ENCODE measurements around the gene PLGLB2.
"Not testable (repeated sequence)": the region's sequence is repeated elsewhere in the genome, so short reads cannot be mapped to it uniquely, and the experiment has no call there.

Gene PLGLB2

DNA sequence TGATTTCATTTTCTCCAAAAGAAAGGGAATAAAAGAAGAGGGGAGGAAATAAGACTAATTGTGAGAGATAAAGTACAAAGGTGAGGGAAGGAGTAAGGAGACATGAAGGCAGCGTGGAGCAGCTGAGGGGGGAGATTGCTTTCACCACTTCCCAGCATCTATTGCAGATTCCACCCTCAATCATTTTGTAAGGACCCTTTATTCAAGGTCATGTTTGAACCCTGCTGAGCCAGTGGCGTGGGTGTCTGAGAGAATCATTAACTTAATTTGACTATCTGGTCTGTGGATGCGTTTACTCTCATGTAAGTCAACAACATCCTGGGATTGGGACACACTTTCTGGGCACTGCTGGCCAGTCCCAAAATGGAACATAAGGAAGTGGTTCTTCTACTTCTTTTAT is at the start of gene PLGLB2:
Gene PLGLB2, plus strand, starts transcription at position 297 of the 400 bp plus-strand sequence. Its CDS starts 67 bp downstream, at position 364.
- DNase-seq = not testable (repeated sequence)

- DNase-seq = not testable (repeated sequence)
Measured at GRCh38 chr2:87704572-87705323, 43.1 kb upstream of the PLGLB2 start.

GRCh38 chr2:87708368-87708767 is 39.5 kb upstream of the PLGLB2 start:
- not testable (repeated sequence) for DNase-seq

- DNase-seq = not testable (repeated sequence)
Measured at GRCh38 chr2:87727940-87728599, 19.8 kb upstream of the PLGLB2 start.

DNA sequence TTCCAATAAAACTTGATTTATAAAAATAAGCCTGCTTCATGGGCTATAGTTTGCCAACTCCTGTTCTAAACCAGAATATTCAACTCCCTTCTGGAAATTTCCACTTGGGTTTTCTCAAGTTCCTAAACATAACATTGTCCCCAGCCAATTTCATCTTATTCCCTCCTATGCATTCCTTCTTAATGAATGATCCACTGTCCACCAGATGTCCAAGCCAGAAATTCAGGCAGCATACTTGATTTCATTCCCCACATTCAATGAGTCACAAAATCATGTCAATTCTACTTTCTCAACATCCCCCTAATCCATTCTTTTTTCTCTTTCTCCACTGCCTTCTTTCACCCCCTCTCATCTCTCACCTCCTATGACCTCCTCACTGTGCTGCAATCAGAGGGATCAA is 7.0 kb upstream of the PLGLB2 start:
- not testable (repeated sequence) for DNase-seq

GRCh38 chr2:87742393-87743108 is 5.3 kb upstream of the PLGLB2 start:
- not testable (repeated sequence) for DNase-seq

- not testable (repeated sequence) for DNase-seq
Measured at GRCh38 chr2:87743638-87744037, 4.2 kb upstream of the PLGLB2 start.

- DNase-seq = not testable (repeated sequence)
Measured at GRCh38 chr2:87745353-87745951, 2.4 kb upstream of the PLGLB2 start.

- not testable (repeated sequence) for DNase-seq
Measured at GRCh38 chr2:87748524-87748923, 637 bp downstream of the PLGLB2 start.

DNA sequence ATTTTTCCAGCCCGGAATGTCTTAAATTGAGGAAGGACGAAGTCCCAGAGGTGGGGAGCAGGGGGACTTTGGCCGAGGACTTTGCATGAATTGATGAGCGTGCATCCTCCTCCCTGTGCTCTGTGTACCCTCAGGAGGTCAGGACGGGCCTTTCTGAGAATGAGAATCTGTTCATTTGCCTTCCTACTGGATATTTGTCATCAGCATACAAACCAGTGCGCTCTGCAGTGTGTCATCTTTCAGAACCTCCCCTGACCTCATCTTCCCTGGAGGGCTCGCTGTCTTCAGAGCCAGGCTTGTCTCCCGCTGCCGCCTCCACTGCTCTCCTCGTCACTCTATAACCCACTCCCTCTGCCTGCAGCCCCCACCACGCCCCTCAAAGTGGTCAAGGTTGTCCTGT is 2.7 kb downstream of the PLGLB2 start:
- DNase-seq = not testable (repeated sequence)

- not testable (repeated sequence) for DNase-seq
Measured at GRCh38 chr2:87754759-87755158, 6.9 kb downstream of the PLGLB2 start.
